ENCODE measurements around the gene LMBRD2.
"Not testable (repeated sequence)": the region's sequence is repeated elsewhere in the genome, so short reads cannot be mapped to it uniquely, and the experiment has no call there.

Gene LMBRD2

DNA sequence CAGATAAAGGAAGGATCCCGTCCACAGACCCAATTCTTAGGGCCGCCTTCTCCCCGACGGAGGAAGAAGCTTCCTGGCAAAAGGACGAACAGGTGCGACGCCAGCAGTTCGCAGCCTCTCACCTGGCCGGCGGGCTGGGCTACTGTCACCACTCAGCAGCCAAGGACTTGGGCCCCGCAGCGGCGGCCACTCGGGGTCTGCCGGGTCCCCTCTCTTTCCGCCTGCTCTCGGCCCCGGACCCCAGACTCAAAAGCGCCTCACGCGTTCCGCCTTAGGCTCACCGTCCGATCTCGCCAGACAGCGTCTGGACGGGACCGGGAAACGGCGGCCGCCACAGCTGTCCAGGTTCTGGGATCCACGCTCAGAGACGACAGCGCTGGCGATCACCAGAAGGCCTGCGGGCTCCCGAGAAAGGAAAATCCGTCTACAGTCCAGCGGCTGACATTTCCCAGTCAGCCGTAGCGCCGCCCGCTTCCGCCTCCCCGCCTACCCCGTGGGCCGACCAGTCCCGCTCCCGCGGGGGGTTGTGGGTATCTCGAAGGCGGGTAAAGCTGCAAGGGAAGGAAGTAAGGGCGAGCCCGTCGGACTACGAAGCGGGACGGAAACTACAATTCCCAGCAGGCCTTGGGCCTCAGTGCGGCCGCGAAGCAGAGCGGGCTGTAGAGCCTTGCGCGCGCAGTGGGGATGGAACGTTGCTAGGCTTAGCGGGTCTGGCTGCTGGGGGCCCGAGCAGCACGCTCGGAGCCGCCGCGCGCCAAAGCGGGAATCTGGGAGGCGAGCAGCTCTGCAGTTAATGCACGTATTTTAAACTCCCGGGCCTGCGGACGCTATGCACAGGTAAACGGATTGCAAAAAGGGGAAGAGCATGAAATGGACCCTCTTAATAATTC is at the start of gene LMBRD2, which contains the start of gene SKP2:
Gene LMBRD2, minus strand, starts transcription at position 454 of the 890 bp plus-strand sequence. CDS start 8,538 bp downstream, outside the sequence.
Gene SKP2, plus strand, starts transcription at position 678 of the 890 bp plus-strand sequence. Its CDS starts 152 bp downstream, at position 830.
- DNase-seq (ENCODE audit: low read depth): peak; percentile 97

DNA sequence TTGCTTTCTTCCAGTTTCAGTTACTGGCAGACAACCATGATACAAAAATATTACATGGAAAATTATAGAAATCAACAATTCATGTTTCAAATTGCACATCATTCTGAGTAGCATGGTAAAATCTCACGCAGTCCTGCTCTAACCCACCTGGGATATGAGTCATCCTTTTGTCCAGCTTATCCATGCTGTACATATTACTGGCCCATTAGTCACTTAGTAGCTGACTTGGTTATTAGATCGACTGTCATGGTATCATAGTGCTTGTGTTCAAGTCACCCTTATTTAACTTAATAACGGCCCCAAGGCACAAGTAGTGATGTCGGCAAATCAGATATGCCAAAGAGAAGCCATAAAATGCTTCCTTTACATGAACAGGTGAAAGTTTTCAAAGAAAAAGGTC is 48.8 kb upstream of the LMBRD2 start:
- DNase-seq (ENCODE audit: low read depth): no peak

DNA sequence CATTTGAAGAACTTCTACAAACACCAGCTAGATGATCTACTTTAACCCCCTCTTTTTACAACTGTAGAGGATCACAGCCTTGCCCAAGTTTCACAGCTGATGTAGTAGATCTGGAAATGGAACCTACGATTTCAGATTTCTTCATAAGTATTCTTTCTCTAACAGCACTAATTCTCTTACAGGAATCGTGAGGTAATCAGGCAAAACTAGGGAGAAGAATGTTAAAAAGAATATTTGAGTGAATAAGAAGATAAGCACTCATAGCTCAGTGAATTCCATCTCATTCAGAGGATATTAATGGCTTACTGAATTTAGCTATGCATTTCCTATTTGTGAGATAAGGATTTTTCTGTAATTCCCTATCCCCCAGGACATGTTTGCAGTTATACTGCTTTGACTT is 47.9 kb upstream of the LMBRD2 start:
- no peak for DNase-seq (ENCODE audit: low read depth)

- DNase-seq (ENCODE audit: low read depth): not testable (repeated sequence)
Measured at GRCh38 chr5:36198783-36199182, 47.1 kb upstream of the LMBRD2 start.

DNA sequence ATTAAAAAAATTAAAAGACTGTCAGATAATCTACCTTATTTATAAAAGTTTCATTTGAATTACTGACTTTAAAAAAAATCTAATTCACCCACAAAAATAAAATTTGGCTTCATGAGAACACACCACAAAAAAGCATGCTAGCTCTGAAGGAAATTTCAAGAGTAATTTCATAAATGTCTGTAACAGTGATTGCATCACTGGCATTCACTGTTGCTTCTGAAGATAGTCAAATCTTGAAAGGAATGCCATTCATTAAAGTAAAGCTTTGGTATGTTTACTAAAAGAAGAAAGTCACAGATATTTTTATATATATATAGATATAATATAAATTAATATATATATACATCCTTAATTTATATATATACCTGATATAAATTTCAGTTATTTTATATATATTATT is 46.6 kb upstream of the LMBRD2 start:
- DNase-seq (ENCODE audit: low read depth): no peak

DNA sequence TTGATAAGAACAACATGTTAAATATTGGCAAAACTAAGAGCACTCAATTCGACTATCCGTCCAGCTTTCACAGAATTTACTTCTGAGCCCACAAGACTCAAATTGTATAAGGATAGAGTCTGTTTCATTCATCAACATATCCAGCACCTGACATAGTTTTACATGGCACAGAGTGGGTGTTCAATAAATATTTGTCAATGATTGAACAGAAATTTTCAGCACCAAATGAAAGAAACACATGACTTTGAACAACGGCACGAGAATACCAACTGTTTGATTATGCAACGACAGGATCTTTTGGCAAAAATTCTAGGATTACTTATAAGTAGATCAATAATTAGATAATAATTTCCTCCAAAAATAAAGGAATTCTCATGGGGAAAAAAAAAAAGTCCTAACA is 42.1 kb upstream of the LMBRD2 start:
- DNase-seq (ENCODE audit: low read depth): no peak

GRCh38 chr5:36184408-36184807 is 32.7 kb upstream of the LMBRD2 start:
- DNase-seq (ENCODE audit: low read depth): not testable (repeated sequence)

DNA sequence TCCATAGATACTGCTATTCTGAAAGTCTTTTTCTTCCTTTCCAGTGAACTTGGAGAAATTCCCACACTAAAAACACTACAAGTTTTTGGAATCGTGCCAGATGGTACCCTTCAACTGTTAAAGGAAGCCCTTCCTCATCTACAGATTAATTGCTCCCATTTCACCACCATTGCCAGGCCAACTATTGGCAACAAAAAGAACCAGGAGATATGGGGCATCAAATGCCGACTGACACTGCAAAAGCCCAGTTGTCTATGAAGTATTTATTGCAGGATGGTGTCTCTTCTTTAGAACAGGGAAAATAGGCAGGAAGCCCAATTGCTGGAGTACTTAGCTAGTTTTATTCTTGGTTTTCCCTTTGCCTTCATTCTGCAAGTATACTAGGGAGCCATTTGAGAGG is 30.1 kb upstream of the LMBRD2 start:
- no peak for DNase-seq (ENCODE audit: low read depth)

DNA sequence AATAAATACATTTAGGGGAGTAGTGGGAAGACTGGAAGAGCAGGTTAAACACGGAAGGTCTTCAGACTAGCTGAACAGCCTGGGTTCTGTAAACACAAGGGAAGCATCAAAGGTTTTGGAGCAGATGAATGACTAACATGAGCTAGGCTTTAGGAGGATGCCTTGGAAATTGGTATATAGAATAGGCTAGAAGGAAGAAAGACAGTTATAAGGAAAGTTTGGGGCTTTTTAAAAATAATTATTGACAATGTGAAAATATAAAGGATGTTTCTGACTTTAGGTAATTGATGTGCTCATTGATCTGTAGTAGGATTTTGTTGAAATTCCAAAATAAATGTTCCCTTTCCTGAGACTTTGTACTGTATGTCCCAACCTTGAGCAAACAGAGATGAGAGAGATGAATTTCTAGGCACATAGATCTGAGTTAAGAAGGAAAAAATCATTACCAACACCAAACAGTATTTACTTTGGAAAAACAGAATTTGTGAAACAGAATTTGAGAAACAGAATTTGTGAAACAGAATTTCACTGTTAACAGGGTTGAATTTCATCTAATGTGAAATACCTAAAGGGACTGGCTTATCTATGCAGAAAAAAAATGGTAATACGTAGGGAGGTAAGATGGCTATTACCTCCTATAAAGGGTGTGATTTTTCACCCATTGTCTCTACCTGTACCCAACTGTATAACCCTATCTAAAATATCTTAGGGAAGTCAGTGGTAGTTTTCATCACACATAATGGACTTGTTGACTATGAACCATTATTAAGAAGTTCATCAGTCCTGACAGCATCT is 29.1 kb upstream of the LMBRD2 start:
- no peak for DNase-seq (ENCODE audit: low read depth)

DNA sequence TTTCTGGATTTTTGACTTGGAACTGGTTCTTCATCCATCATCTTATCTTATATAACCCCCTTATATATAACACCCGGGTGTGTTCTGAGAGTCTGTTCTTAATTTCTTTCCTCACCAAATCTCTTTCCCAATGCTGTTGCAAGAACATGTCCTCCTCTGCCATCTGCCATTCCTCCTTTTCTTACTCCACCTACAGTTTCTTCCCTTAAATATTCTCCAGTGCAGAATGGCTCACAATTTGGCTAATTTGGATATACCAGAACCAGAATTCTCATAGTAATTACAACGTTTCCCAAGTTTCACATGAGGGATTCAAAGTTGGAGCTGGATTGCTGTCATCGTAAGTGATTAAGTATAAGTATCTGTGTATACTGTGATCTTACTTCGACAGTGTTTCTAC is 28.3 kb upstream of the LMBRD2 start:
- no peak for DNase-seq (ENCODE audit: low read depth)

DNA sequence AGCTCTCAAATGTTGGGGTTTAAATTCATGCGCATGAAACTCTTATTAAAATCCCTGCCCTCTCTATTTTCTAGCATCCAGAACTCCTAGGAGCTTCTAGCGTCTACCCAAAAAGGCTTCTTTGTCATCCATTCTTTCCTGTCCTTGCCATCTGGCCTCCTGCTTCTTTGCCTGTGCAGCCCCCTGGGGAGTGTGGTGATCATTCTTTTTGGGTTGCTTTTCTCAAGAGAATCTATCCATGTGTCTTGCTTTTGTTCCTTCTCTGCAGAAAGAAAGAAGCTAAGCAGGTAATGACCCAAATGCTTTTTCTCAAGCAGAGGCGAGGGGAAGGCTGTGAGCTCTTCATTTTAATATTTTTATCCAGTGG is 26.8 kb upstream of the LMBRD2 start:
- DNase-seq (ENCODE audit: low read depth): no peak

- DNase-seq (ENCODE audit: low read depth): peak; percentile 11
Measured at GRCh38 chr5:36177715-36178523, 26.2 kb upstream of the LMBRD2 start.

GRCh38 chr5:36177154-36177553 is 25.5 kb upstream of the LMBRD2 start:
- DNase-seq (ENCODE audit: low read depth): no peak

GRCh38 chr5:36175043-36175442 is 23.4 kb upstream of the LMBRD2 start:
- DNase-seq (ENCODE audit: low read depth): no peak

DNA sequence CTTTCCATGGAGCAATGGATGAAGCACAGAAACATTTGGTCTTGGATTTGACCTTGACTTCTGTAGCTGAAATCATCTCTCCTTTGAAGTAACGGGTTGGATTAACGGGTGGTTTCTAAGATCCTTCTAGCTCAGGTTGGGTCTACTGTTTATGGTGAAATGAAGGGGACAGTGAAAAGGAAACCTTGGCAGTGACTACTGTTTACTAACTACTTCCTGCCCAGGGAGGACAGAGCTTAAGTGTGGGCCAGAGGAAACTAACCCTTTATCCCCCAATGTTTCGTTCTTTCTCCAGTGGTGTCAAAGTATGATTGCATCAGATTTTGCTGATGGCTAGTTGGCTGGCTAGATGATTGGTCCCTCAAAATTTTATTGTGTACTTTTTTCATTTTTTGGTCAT is 22.4 kb upstream of the LMBRD2 start:
- DNase-seq (ENCODE audit: low read depth): no peak

DNA sequence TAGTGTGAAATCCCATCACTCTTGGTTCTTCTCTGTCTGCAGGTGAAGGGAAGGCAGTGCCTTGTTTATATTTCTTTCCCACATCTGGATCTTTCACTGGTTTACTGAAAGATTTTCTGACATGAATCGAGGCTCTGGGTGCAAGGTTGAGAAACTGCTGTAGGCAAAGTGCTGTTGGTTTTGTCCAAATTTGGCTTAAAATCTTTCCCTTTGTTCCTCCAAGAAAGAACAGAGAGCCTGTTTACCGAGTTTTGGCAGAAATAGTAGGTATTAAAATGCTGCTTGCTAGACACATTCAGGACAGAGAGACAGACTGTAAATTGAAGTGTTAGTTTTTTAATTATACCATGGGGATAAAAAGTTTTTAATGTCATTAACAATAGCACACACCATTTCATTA is 21.7 kb upstream of the LMBRD2 start:
- no peak for DNase-seq (ENCODE audit: low read depth)

DNA sequence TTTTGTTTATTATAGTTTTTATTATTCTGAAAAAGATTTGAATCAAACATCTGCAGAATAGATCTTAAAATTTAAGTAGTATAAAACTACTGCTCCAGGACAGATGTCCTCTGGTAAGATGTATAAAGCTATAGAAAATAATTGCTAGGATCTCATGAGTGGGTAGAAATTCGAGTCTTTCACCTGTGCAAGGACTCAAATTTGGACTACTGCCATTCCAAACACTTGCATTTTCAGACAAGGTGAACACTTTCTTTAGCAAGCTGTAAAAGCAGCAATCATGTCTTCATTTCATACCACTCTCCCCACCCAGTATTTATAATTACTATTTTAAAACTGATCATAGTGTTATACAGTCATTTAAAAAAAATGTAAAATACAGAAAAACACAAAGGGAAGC is 20.9 kb upstream of the LMBRD2 start:
- DNase-seq (ENCODE audit: low read depth): no peak

GRCh38 chr5:36170832-36171424 is 19.2 kb upstream of the LMBRD2 start:
- DNase-seq (ENCODE audit: low read depth): no peak

DNA sequence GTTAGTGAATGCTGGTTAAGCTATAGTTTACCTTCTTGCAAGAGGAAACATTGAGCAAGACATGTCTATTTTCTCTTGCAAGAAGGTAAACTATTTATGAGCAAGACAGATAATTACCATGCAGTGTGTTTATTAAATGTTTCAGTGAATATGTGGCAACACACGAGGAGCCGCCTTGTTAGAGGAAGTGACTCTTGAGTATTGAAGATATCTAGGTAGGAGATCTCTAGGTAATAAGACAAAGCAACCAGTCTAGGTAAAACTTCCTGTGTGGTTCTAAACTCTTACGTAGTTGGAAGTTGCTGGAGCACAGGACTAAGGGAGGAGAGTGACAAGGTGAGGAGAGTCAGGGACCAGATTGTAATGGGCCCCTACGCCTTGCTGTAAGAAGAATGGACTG is 17.1 kb upstream of the LMBRD2 start:
- DNase-seq (ENCODE audit: low read depth): no peak

GRCh38 chr5:36164461-36164860 is 12.8 kb upstream of the LMBRD2 start:
- DNase-seq (ENCODE audit: low read depth): no peak

DNA sequence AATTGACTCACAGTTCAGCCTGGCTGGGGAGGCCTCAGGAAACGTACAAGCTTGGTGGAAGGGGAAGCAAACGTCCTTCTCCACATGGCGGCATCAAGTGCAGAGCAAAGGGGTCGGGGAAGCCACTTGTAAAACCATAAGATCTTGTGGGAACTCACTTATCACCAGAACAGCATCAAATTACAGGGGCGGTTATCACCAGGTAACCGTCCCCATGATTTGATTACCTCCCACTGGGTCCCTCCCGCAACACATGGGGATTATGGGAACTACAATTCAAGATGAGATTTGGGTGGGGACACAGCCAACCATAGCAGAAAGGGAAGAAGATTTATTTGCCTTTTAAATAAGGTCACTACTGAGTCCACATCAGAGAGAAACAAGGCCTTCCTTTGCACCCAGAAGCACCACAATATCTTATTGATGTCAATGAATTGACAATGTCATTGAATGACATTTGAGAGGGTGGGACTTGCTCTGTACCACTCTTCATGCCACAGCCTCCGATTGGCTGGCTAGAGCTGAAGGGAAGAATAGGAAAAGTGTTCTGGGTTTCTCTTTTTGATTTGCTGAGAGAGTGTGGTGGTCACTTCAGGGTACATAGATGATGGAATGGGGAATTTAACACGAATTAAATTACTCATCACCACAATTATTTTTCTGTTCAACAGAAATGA is 11.3 kb upstream of the LMBRD2 start:
- DNase-seq (ENCODE audit: low read depth): no peak
